Measurements from ENCODE around the gene ZCWPW1.
A peak's percentile ranks its signal among the peaks of the same experiment; 100 is the strongest.

The ZCWPW1 gene

GRCh38 chr7:100433276-100433591 is 4.7 kb upstream of the ZCWPW1 start:
- no peak for DNase-seq (ENCODE audit: low read depth in 2 of 3, low spot score in 2 of 3)

GRCh38 chr7:100432621-100433275 is 4.2 kb upstream of the ZCWPW1 start:
- no peak for DNase-seq (ENCODE audit: low read depth in 2 of 3, low spot score in 2 of 3)

GRCh38 chr7:100432053-100432452 is 3.5 kb upstream of the ZCWPW1 start:
- no peak for DNase-seq (ENCODE audit: low read depth in 2 of 3, low spot score in 2 of 3)

- no peak for DNase-seq (ENCODE audit: low read depth in 2 of 3, low spot score in 2 of 3)
These were observed 2.8 kb upstream of the ZCWPW1 start for GRCh38 chr7:100431286-100431735.

- no peak for DNase-seq (ENCODE audit: low read depth in 2 of 3, low spot score in 2 of 3)
These were observed 2.2 kb upstream of the ZCWPW1 start for GRCh38 chr7:100430493-100431285.

GRCh38 chr7:100429637-100430492 is 1.4 kb upstream of the ZCWPW1 start, which contains the start of gene MEPCE:
MEPCE (plus strand) TSS chr7:100429831; CDS start chr7:100430019, 188 bp downstream.
- DNase-seq (ENCODE audit: low read depth in 2 of 3, low spot score in 2 of 3): peak; percentile 91 to 99 (median 98)

- peak; percentile 99 to 100 (median 100) for DNase-seq (ENCODE audit: low read depth in 2 of 3, low spot score in 2 of 3)
These were observed 599 bp upstream of the ZCWPW1 start for GRCh38 chr7:100428967-100429636.

GRCh38 chr7:100427762-100428198 is 723 bp downstream of the ZCWPW1 start:
- DNase-seq (ENCODE audit: low read depth in 2 of 3, low spot score in 2 of 3): no peak

GRCh38 chr7:100426516-100426915 is 2.0 kb downstream of the ZCWPW1 start:
- no peak for DNase-seq (ENCODE audit: low read depth in 2 of 3, low spot score in 2 of 3)

- DNase-seq (ENCODE audit: low read depth in 2 of 3, low spot score in 2 of 3): no peak
These were observed 3.2 kb downstream of the ZCWPW1 start for GRCh38 chr7:100425347-100425746.

GRCh38 chr7:100423315-100423714 is 5.2 kb downstream of the ZCWPW1 start:
- no peak for DNase-seq (ENCODE audit: low read depth in 2 of 3, low spot score in 2 of 3)

- DNase-seq (ENCODE audit: low read depth in 2 of 3, low spot score in 2 of 3): no peak
These were observed 8.8 kb downstream of the ZCWPW1 start for GRCh38 chr7:100419660-100420226.

GRCh38 chr7:100418930-100419659 is 9.4 kb downstream of the ZCWPW1 start:
- DNase-seq (ENCODE audit: low read depth in 2 of 3, low spot score in 2 of 3): no peak

- DNase-seq (ENCODE audit: low read depth in 2 of 3, low spot score in 2 of 3): no peak
These were observed 13.1 kb downstream of the ZCWPW1 start for GRCh38 chr7:100415448-100415847.

GRCh38 chr7:100413889-100414288 is 14.6 kb downstream of the ZCWPW1 start:
- DNase-seq (ENCODE audit: low read depth in 2 of 3, low spot score in 2 of 3): no peak

- no peak for DNase-seq (ENCODE audit: low read depth in 2 of 3, low spot score in 2 of 3)
These were observed 15.2 kb downstream of the ZCWPW1 start for GRCh38 chr7:100413346-100413745.

GRCh38 chr7:100411101-100411500 is 17.4 kb downstream of the ZCWPW1 start:
- no peak for DNase-seq (ENCODE audit: low read depth in 2 of 3, low spot score in 2 of 3)

GRCh38 chr7:100407285-100408180 is 21.0 kb downstream of the ZCWPW1 start:
- DNase-seq (ENCODE audit: low read depth in 2 of 3, low spot score in 2 of 3): no peak

GRCh38 chr7:100406767-100407166 is 21.7 kb downstream of the ZCWPW1 start:
- no peak for DNase-seq (ENCODE audit: low read depth in 2 of 3, low spot score in 2 of 3)
